Measurements from ENCODE around the gene HNF4A.

Gene HNF4A

DNA sequence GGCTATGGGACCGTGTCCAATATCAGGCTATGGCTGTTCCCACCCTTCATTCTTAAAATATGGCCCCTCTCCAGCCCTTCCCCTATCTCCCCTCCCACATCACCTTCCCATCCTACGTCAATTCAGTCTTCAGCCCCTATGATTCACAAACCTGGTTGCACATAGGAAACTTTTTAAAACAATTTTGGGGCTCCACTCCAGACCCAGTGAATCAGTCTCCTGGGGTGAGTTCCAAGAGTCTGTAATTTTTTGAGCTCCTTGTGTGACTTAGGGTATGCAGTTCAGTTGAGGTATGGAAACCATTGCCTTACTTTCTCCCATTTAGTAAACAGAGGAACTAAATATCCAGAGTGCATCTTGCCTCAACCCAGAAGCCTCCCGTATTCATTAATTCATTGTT, 5.5 kb downstream of the HNF4A start:
- no peak overlapping the region for H3K4me3 ChIP-seq (ENCODE audit: low read depth, low read length)

DNA sequence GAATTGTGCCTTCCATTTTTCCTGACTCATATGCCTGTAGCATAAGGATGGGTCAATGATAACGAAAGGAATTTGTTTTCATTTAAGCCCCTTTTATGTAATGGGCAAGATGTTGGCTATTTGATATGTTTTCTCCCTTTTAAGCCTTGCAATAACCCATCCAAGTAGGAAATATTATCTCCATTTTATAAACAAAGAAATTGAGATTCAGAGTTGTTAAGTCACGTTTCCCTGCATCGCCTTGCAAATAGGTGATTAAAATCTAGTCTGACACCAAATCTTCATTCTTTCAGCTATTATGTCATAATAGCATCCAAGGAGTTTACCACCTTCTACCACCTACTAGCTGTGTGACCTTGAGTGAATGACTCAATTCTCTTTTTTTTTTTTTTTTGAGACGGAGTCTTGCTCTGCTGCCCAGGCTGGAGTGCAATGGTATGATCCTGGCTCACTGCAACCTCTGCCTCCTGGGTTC, 7.0 kb downstream of the HNF4A start:
- no peak overlapping the region for H3K4me3 ChIP-seq (ENCODE audit: low read depth, low read length)
- TF ChIP-seq, protein P1, sequence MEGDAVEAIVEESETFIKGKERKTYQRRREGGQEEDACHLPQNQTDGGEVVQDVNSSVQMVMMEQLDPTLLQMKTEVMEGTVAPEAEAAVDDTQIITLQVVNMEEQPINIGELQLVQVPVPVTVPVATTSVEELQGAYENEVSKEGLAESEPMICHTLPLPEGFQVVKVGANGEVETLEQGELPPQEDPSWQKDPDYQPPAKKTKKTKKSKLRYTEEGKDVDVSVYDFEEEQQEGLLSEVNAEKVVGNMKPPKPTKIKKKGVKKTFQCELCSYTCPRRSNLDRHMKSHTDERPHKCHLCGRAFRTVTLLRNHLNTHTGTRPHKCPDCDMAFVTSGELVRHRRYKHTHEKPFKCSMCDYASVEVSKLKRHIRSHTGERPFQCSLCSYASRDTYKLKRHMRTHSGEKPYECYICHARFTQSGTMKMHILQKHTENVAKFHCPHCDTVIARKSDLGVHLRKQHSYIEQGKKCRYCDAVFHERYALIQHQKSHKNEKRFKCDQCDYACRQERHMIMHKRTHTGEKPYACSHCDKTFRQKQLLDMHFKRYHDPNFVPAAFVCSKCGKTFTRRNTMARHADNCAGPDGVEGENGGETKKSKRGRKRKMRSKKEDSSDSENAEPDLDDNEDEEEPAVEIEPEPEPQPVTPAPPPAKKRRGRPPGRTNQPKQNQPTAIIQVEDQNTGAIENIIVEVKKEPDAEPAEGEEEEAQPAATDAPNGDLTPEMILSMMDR (IDR thresholded peaks at IDR 0.05; ENCODE audit: low read depth, low read length), result no peak
- no peaks in the 10 kb centered on the region for H3K36me3 ChIP-seq
- no peaks in the 10 kb centered on the region for H3K27me3 ChIP-seq
- no peaks in the 10 kb centered on the region for H3K9me3 ChIP-seq
- DNase-seq, result no peak
- no peaks in the 10 kb centered on the region for H3K4me1 ChIP-seq

More for the DNA sequence above, 5.5 kb downstream of the HNF4A start:
- no peak for DNase-seq
- Histone ChIP-seq H3K4me1 (no peaks in the 10 kb centered on the region), H3K36me3 (no peaks in the 10 kb centered on the region), H3K27me3 (no peaks in the 10 kb centered on the region), H3K9me3 (no peaks in the 10 kb centered on the region)
- TF ChIP-seq, protein P1 (IDR thresholded peaks at IDR 0.05; ENCODE audit: low read depth, low read length), result no peak

DNA sequence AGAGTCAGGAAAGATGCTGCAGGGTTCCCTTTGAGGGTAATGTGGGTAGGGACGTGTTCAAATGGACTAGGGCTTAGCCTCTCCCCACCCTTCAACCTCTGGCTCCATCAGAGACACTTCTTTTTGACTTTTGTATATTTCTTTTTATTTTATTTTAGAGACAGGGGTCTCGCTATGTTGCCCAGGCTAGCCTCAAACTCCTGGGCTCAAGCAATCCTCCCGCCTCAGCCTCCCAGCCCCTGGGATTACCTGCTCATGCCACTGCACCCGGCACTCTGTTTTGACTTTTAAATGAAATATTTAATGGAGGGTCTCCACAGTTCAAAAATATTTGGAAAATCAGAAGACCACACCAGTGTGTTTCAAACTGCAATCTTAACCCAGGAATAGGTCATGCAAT, 8.6 kb downstream of the HNF4A start:
- TF ChIP-seq, protein P1 (IDR thresholded peaks at IDR 0.05; ENCODE audit: low read depth, low read length), result no peak
- H3K9me3 ChIP-seq, result no peaks in the 10 kb centered on the region
- DNase-seq, result no peak
- H3K36me3 ChIP-seq, result no peaks in the 10 kb centered on the region
- H3K4me1 ChIP-seq, result no peaks in the 10 kb centered on the region
- no peak overlapping the region for H3K4me3 ChIP-seq (ENCODE audit: low read depth, low read length)
- no peaks in the 10 kb centered on the region for H3K27me3 ChIP-seq

DNA sequence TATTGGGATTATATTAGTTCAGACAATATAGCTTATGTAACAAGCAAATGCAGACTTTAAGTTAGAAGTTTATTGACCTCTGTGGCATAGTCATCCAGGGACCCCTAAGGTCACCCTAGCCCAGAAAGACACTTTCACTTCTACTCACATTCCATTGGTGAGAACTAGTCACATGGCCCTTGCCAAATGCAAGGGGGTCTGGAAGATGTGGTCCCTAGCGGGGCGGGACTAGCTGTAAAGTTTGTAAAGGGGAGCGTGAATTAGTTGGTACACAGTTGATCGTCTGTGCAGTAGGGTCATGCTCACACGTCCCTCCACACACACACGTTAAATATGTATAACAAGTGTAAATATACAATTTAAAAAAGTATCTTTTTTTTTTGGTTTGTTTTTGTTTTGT, 9.3 kb downstream of the HNF4A start:
- DNase-seq, result no peak
- no peak overlapping the region for H3K4me3 ChIP-seq (ENCODE audit: low read depth, low read length)
- TF ChIP-seq, protein P1 (IDR thresholded peaks at IDR 0.05; ENCODE audit: low read depth, low read length), result no peak
- no peaks in the 10 kb centered on the region for H3K4me1 ChIP-seq
- H3K36me3 ChIP-seq, result no peaks in the 10 kb centered on the region
- H3K27me3 ChIP-seq, result no peaks in the 10 kb centered on the region
- no peaks in the 10 kb centered on the region for H3K9me3 ChIP-seq

DNA sequence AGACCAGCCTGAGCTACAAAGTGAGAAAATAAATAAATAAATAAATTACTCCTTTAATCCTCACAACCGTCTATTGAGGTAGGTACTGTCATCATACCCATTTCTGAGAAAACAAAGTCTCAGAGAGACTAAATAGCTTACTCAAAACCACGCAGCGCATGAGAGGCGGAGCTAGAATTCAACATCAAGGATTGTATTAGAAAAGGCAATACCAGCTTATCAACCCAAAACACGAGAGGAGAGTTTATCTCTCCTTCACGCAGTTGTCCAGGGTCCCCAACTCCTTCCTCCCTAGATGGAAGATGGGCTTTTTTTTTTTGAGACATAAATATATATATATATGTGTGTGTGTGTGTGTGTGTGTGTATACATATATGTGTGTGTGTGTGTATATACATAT, 12.2 kb downstream of the HNF4A start:
- TF ChIP-seq, protein P1 (IDR thresholded peaks at IDR 0.05; ENCODE audit: low read depth, low read length), result no peak
- Histone ChIP-seq H3K9me3 (no peaks in the 10 kb centered on the region), H3K27me3 (no peaks in the 10 kb centered on the region), H3K36me3 (no peaks in the 10 kb centered on the region), H3K4me1 (no peaks in the 10 kb centered on the region), H3K4me3 (ENCODE audit: low read depth, low read length) (no peak overlapping the region)
- DNase-seq, result no peak

DNA sequence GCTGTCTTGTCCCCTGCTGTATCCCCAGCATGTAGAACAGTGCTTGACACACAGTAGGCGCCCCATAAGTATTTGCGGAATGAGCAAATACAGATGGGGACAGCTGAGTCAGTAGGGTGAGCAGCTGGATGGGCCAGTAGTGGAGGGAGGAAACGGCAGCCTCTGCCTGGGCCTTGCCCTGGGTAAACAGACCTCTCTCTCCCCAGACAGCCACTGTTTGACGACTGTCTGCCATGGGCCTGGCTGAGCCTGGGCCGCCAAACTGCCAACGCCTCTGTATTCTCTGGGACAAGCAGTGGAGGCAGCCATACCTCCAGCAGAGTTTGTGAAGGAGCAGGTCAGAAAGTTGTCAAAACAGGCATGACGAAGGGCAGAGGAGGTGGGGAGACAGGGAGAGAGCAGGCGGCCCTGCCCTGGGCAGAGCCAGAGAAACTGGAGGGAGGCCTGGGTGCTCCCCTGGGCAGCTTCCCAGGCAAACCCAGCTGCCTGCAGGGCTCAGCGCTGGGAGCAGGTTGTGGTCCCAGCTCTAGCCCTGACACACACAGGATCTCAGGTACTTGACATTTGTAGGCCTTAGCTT, 15.2 kb downstream of the HNF4A start:
- Histone ChIP-seq H3K36me3 (no peaks in the 10 kb centered on the region), H3K9me3 (no peaks in the 10 kb centered on the region), H3K27me3 (no peaks in the 10 kb centered on the region), H3K4me3 (ENCODE audit: low read depth, low read length) (no peak overlapping the region), H3K4me1 (no peaks in the 10 kb centered on the region)
- TF ChIP-seq, protein P1 (IDR thresholded peaks at IDR 0.05; ENCODE audit: low read depth, low read length), result no peak
- DNase-seq, result no peak
